ENCODE measurements around the gene DCLK1. TPM values are rescaled to one million over a fixed set of nuclear protein-coding genes. Genes with fewer than 3 reads are reported as not detected.

Gene DCLK1
- total and polyA plus RNA-seq, 9 donors = 42.0 to 109 (median 87.9) TPM

DNA sequence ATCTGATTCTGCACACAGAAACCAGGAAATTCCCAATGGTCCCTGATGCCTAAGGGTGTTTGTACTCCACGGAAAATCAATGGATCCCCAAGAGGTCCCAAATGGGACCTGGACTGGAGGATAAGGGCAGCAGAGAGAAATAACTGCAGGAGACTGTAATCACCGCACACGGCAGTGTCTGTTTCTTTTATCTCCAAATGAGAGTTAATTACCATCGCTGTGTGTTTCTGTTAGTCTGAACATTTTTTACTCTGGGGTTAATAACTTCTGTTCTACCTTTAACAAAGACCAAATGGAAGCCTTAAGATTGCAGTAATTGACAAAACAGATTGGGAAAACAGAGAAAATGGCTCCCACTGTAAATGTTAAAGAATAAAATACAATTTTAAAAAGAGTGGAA, 320.9 kb downstream of the DCLK1 start:
- H3K27ac ChIP-seq (ENCODE audit: low read length) = no peak overlapping the region

DNA sequence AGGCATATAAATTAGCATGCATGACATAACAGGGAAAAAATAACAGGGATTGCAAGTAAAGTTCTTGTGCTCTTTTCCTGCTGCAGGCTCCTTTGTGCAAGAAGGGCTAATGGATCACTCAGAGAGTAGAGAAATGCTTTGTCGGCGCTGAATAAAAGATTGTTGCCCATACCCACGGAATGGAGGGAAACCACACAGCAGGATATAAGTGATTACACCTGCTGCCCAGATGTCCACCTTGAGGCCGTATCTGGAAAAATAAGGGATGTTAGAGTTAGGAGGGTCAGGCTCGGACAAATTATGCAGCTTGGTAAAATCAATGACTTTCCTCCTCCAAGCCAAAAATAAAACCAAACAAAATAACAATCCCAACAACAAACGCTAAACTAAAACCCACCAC, 322.3 kb downstream of the DCLK1 start:
- Histone ChIP-seq H3K27ac (ENCODE audit: low read length) (no peak overlapping the region), H3K27me3 (ENCODE audit: control insufficient read depth, insufficient read depth, low read length) (no peaks in the 10 kb centered on the region), H3K9me3 (replicated peaks; ENCODE audit: control insufficient read depth, low read depth, low read length) (no peaks in the 10 kb centered on the region), H3K4me1 (ENCODE audit: control insufficient read depth, insufficient read depth, low read length) (peaks cover 6% of the 10 kb centered on the region), H3K4me3 (ENCODE audit: low read length) (no peak overlapping the region), H3K36me3 (ENCODE audit: control insufficient read depth, insufficient read depth, low read length) (peaks cover 35% of the 10 kb centered on the region)
- no peak for DNase-seq
- 67% methylated on average over 3 of the region's 6 CpGs for WGBS (ENCODE audit: insufficient coverage)

More for the DNA sequence above, 320.9 kb downstream of the DCLK1 start:
- Histone ChIP-seq H3K4me1 (ENCODE audit: control insufficient read depth, insufficient read depth, low read length) (peaks cover 9% of the 10 kb centered on the region), H3K27me3 (ENCODE audit: control insufficient read depth, insufficient read depth, low read length) (no peaks in the 10 kb centered on the region), H3K9me3 (replicated peaks; ENCODE audit: control insufficient read depth, low read depth, low read length) (no peaks in the 10 kb centered on the region), H3K36me3 (ENCODE audit: control insufficient read depth, insufficient read depth, low read length) (peaks cover 28% of the 10 kb centered on the region), H3K4me3 (ENCODE audit: low read length) (no peak overlapping the region)
- DNase-seq = no peak
- 71% methylated on average over 1 of the region's 4 CpGs for WGBS (ENCODE audit: insufficient coverage)

GRCh38 chr13:35804901-35805300, 326.3 kb downstream of the DCLK1 start:
- no peaks in the 10 kb centered on the region for H3K27me3 ChIP-seq (ENCODE audit: control insufficient read depth, insufficient read depth, low read length)
- H3K9me3 ChIP-seq (replicated peaks; ENCODE audit: control insufficient read depth, low read depth, low read length) = no peaks in the 10 kb centered on the region
- H3K36me3 ChIP-seq (ENCODE audit: control insufficient read depth, insufficient read depth, low read length) = peaks cover 36% of the 10 kb centered on the region
- DNase-seq = no peak
- no peaks in the 10 kb centered on the region for H3K4me1 ChIP-seq (ENCODE audit: control insufficient read depth, insufficient read depth, low read length)
- WGBS (ENCODE audit: insufficient coverage) = 85% methylated on average over 2 of the region's 5 CpGs
- no peak overlapping the region for H3K27ac ChIP-seq (ENCODE audit: low read length)
- H3K4me3 ChIP-seq (ENCODE audit: low read length) = no peak overlapping the region

DNA sequence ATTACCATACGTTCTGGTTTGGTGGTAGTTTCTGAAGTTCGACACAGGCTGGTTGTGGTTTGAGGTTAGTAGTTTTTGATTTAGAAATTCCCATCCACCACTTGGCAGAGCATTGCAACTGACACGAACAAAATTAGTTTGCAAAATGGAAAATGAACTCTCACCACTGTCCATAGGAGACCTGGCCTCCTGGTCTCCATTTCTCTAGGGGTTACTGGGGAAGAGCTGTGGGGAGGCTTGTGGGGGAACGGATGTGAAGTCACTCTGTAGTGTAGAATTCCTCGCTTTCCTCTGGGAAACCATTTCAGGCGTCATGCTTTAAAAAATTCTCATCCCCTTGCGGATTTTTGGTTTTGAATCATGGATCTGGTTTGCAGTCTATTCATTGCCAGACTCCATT, 333.2 kb downstream of the DCLK1 start:
- WGBS (ENCODE audit: insufficient coverage) = 28% methylated on average over 4 of the region's 7 CpGs
- no peaks in the 10 kb centered on the region for H3K9me3 ChIP-seq (replicated peaks; ENCODE audit: control insufficient read depth, low read depth, low read length)
- no peak overlapping the region for H3K4me3 ChIP-seq (ENCODE audit: low read length)
- peaks cover 10% of the 10 kb centered on the region for H3K4me1 ChIP-seq (ENCODE audit: control insufficient read depth, insufficient read depth, low read length)
- H3K36me3 ChIP-seq (ENCODE audit: control insufficient read depth, insufficient read depth, low read length) = peaks cover 9% of the 10 kb centered on the region
- peak; percentile 86 for DNase-seq
- H3K27me3 ChIP-seq (ENCODE audit: control insufficient read depth, insufficient read depth, low read length) = no peaks in the 10 kb centered on the region
- H3K27ac ChIP-seq (ENCODE audit: low read length) = peak overlapping the region; percentile 71

GRCh38 chr13:35797244-35797643, 333.9 kb downstream of the DCLK1 start:
- peaks cover 6% of the 10 kb centered on the region for H3K36me3 ChIP-seq (ENCODE audit: control insufficient read depth, insufficient read depth, low read length)
- WGBS (ENCODE audit: insufficient coverage) = no CpG with 5 or more reads among the region's 2 CpGs
- H3K27ac ChIP-seq (ENCODE audit: low read length) = no peak overlapping the region
- no peak overlapping the region for H3K4me3 ChIP-seq (ENCODE audit: low read length)
- H3K27me3 ChIP-seq (ENCODE audit: control insufficient read depth, insufficient read depth, low read length) = no peaks in the 10 kb centered on the region
- peaks cover 12% of the 10 kb centered on the region for H3K4me1 ChIP-seq (ENCODE audit: control insufficient read depth, insufficient read depth, low read length)
- no peaks in the 10 kb centered on the region for H3K9me3 ChIP-seq (replicated peaks; ENCODE audit: control insufficient read depth, low read depth, low read length)
- no peak for DNase-seq

- peaks cover 14% of the 10 kb centered on the region for H3K4me1 ChIP-seq (ENCODE audit: control insufficient read depth, insufficient read depth, low read length)
- no peak overlapping the region for H3K27ac ChIP-seq (ENCODE audit: low read length)
- H3K27me3 ChIP-seq (ENCODE audit: control insufficient read depth, insufficient read depth, low read length) = no peaks in the 10 kb centered on the region
- DNase-seq = no peak
- no peak overlapping the region for H3K4me3 ChIP-seq (ENCODE audit: low read length)
- 82% methylated on average over 4 of the region's 4 CpGs for WGBS (ENCODE audit: insufficient coverage)
- H3K9me3 ChIP-seq (replicated peaks; ENCODE audit: control insufficient read depth, low read depth, low read length) = no peaks in the 10 kb centered on the region
- H3K36me3 ChIP-seq (ENCODE audit: control insufficient read depth, insufficient read depth, low read length) = peaks cover 6% of the 10 kb centered on the region
Measured at GRCh38 chr13:35796623-35797022, 334.6 kb downstream of the DCLK1 start.

DNA sequence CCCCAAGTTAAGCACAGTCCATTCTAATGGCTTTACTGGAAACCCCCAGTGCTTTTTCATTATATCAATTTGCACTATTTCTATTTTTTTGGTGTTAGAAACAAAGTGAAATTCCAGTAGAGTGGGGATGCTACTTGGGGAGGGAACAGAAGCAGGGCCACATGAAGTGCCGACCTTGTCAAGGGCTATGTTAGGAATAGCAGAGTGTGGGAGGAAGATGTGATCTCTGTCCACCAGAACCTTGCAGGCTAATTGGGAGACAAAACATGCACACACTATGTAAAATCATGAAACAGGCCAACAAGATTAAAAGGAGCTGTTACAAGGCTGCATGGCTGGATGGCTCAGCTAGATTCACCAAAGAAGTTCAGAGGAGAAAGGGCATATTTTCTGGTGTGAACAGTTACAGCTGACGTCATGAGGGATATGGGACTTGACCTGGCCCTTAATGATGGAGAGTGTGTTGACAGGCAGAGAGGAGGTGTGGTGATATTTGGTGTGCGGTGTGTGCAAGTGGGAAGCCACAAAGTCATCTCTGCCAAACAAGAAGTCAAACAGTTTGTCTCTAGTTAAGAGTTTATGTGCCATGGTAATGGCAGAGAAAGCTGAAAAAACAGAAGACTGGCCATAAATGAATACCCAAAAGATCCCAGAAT, 336.3 kb downstream of the DCLK1 start:
- Histone ChIP-seq H3K9me3 (replicated peaks; ENCODE audit: control insufficient read depth, low read depth, low read length) (no peaks in the 10 kb centered on the region), H3K4me3 (ENCODE audit: low read length) (no peak overlapping the region), H3K27me3 (ENCODE audit: control insufficient read depth, insufficient read depth, low read length) (no peaks in the 10 kb centered on the region), H3K27ac (ENCODE audit: low read length) (no peak overlapping the region), H3K36me3 (ENCODE audit: control insufficient read depth, insufficient read depth, low read length) (peaks cover 6% of the 10 kb centered on the region), H3K4me1 (ENCODE audit: control insufficient read depth, insufficient read depth, low read length) (peaks cover 16% of the 10 kb centered on the region)
- WGBS (ENCODE audit: insufficient coverage) = 83% methylated on average over 1 of the region's 3 CpGs
- no peak for DNase-seq

DNA sequence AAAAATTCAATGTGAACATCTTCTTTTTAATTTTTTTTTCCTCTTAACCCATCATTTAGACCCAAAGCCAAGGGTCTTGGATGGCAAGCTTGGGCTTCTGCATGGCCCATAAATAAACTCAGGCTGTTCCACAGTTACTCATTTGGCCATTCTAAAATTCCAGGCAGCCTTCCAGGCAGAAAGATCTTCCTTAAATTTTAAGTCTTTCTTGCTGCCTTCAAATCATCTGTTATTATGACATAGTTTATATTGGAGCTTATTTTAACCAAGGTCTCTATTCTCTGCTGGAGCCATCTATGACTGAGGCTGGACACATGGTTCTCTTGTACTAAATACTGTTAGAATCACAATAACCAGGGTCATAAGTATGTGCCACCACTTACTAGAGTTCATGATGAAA, 337.4 kb downstream of the DCLK1 start:
- Histone ChIP-seq H3K9me3 (replicated peaks; ENCODE audit: control insufficient read depth, low read depth, low read length) (no peaks in the 10 kb centered on the region), H3K4me1 (ENCODE audit: control insufficient read depth, insufficient read depth, low read length) (peaks cover 21% of the 10 kb centered on the region), H3K4me3 (ENCODE audit: low read length) (no peak overlapping the region), H3K27me3 (ENCODE audit: control insufficient read depth, insufficient read depth, low read length) (no peaks in the 10 kb centered on the region), H3K36me3 (ENCODE audit: control insufficient read depth, insufficient read depth, low read length) (peaks cover 6% of the 10 kb centered on the region), H3K27ac (ENCODE audit: low read length) (peak overlapping the region; percentile 22)
- DNase-seq = peak; percentile 67

DNA sequence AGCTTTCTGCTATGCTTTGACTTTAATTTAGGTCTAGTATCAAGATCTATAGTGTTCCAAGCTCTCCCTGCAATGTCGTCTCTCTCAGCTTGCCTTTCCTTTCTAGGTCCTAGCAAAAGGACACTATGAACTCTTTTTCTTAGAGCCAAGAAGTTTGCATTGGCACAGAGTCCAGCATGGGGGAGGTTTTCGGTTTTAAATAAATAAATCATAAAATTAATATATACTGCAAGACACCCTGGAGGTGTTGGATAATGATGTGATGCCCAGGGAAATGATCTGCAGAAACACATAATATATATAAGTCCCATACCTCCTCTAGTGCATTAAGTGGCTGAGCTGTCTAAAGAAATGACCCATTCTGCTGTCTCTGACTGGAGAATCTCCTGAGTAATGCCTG, 338.3 kb downstream of the DCLK1 start:
- WGBS (ENCODE audit: insufficient coverage) = no CpG with 5 or more reads among the region's 2 CpGs
- DNase-seq = no peak
- peaks cover 17% of the 10 kb centered on the region for H3K4me1 ChIP-seq (ENCODE audit: control insufficient read depth, insufficient read depth, low read length)
- H3K36me3 ChIP-seq (ENCODE audit: control insufficient read depth, insufficient read depth, low read length) = peaks cover 6% of the 10 kb centered on the region
- no peaks in the 10 kb centered on the region for H3K9me3 ChIP-seq (replicated peaks; ENCODE audit: control insufficient read depth, low read depth, low read length)
- H3K27ac ChIP-seq (ENCODE audit: low read length) = peak overlapping the region; percentile 52
- no peaks in the 10 kb centered on the region for H3K27me3 ChIP-seq (ENCODE audit: control insufficient read depth, insufficient read depth, low read length)
- no peak overlapping the region for H3K4me3 ChIP-seq (ENCODE audit: low read length)

GRCh38 chr13:35792021-35792420, 339.2 kb downstream of the DCLK1 start:
- WGBS (ENCODE audit: insufficient coverage) = no CpG with 5 or more reads among the region's 8 CpGs
- no peak for DNase-seq
- H3K4me3 ChIP-seq (ENCODE audit: low read length) = no peak overlapping the region
- no peaks in the 10 kb centered on the region for H3K27me3 ChIP-seq (ENCODE audit: control insufficient read depth, insufficient read depth, low read length)
- peaks cover 6% of the 10 kb centered on the region for H3K36me3 ChIP-seq (ENCODE audit: control insufficient read depth, insufficient read depth, low read length)
- peaks cover 17% of the 10 kb centered on the region for H3K4me1 ChIP-seq (ENCODE audit: control insufficient read depth, insufficient read depth, low read length)
- H3K27ac ChIP-seq (ENCODE audit: low read length) = peak overlapping the region; percentile 88
- H3K9me3 ChIP-seq (replicated peaks; ENCODE audit: control insufficient read depth, low read depth, low read length) = no peaks in the 10 kb centered on the region
